Retina (tissue), 1 donor: Measurements from ENCODE around the gene ERVK3-1.
"Not testable (repeated sequence)": the region's sequence is repeated elsewhere in the genome, so short reads cannot be mapped to it uniquely, and the experiment has no call there.

Experiments
- DNase-seq: peaks from one replicate; pipeline ENCODE4 v3.0.0-alpha.2; 2016

ERVK3-1 gene

GRCh38 chr19:58346961-58347929, 42.1 kb downstream of the ERVK3-1 start:
- peak; percentile 87 for DNase-seq

GRCh38 chr19:58348080-58348479, 42.9 kb downstream of the ERVK3-1 start:
- DNase-seq, result not testable (repeated sequence)

DNA sequence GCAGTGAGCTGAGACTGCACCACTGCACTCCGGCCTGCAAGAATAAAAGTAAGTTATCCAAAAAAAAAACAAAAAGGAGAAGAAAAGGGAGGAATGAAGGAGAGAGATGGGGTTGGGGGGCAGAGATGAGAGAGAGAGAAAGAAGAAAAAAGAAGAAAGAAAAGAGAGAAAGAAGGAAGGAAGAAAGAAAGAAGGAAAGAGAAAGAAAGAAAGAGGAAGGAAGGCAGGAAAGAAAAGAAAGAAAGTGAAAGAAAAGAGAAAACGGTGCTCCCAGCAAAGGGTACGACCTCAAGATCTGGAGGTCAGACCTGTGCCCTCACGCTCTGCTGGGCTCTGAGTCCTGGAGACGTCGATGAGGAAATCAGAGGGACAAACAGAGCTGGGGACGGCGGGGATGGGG, 44.4 kb downstream of the ERVK3-1 start:
- DNase-seq, result no peak

- peak; percentile 78 for DNase-seq
Measured at GRCh38 chr19:58350001-58350861, 45.1 kb downstream of the ERVK3-1 start.

DNA sequence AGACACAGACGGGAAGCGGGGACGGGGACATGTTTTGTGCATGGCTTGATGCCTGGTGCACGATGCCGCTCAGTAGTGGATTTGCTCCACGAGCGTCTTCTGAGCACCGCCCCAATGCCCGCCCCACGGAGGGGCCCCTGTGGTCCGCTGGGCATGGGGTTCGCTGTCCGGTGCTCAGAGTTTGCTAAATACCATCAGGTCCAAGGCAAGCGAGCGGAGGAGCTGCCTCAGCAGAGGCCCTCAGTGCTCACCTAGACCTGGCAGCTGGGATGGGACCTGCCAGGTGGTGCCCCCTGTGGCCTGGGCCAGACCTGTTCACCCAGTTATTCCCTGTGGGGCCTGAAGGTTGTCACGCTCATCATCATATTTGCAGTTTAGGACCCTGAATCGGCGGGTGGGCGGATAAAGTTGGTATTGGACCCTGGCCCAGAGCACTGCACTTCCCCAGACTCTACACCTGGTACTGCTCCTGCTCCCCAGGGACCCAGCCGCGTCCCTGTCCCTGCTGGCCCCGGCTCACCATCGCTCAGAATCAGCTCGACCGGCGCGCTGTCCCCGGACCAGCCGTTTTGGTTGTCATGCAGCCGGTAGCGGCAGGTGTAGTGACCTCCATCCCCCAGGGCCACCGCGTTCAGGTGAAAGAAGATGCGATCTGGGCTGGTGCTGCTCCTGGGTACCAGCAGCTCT, 45.8 kb downstream of the ERVK3-1 start:
- no peak for DNase-seq

DNA sequence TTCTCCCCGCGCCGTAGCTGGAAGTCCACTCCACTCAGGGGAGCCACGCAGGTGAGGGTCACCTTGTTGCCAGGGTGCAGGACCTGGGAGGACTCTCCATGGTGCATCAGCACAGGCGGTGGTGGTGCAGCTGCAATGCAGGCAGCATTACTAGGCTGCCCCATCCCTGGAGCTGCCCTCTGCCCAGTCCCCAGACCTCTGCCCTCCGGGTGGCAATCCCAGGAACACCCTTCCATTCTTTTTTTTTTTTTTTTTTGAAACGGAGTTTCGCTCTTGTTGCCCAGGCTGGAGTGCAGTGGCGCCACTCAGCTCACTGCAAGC, 46.3 kb downstream of the ERVK3-1 start:
- no peak for DNase-seq

DNA sequence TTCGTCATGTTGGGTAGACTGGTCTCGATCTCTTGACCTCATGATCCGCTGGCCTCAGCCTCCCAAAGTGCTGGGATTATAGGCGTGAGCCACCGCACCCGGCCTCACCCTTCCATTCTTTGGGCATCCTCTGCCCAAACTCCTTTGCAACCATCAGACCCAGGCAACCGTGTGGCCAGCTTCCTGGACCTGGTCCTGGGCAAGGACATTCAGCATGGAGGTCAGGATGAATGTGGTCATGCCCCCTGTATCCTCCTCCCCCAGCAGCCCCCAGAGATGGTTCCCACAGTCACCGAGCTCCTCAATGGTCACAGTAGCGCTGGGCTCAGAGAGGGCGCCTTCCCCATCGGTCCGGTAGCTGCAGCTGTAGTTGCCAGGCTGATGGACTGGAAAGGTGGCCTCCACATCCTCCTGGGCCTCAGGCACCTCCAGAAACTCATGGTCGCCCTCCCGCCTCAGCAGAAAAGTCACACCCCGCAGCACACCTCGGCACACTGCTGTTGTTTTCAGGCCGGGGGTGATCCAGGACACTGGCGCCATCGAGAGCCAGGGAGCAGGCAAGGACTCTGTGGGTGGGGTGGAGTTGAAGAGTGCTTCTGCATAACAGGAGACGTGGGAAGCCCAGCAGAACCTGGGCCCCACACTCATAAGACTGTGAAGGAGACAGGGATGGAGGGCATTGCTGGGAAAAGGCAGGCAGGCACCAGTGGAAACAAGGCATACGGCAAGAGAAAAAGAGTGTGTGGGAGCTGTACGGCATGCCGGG, 47.0 kb downstream of the ERVK3-1 start:
- no peak for DNase-seq

DNA sequence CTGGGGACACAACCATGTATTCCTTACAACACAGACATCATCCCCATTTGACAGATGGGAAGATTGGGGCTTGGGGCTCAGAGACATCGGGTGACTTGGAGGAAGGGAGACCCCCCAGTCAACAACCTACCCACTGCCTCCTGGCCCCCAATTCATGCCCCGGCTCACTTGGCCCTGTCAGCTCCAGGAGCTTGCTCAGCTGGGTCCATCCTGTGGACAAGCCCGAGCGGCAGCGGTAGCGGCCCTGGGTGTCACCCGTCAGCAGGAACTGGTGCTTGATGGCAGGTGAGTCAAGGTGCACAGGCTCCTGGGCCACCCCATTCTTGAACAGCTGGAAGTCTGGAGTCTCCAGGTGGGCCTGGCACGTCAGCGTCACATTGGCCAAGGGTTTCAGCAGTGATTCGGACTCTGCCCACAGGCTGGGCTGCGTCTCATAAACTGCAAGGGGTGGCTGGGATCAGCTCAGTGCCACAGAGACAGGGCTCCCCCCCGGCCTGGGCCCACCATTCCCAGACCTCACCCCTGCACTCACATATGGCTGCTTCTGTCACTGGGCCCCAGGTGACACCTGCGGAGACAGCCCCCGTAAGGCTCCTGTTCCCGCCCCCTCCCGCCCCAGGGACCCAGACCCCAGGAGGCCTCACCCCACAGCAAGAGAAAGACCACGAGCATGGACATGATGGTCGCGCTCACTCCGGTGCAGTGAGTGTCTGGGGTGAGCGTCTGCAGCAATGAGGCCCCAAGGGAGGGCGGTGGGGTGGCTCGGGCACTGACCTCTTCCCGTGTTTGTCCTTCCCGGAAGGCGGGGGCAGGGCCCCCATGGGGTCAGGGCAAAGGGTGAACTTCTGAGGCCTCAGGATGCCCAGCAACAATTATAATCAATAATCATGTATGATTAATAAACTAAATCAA, 47.8 kb downstream of the ERVK3-1 start, which contains the start of gene A1BG:
Gene A1BG, minus strand, starts transcription at position 733 of the 912 bp plus-strand sequence. Its CDS starts 55 bp downstream, at position 678.
- DNase-seq, result no peak

DNA sequence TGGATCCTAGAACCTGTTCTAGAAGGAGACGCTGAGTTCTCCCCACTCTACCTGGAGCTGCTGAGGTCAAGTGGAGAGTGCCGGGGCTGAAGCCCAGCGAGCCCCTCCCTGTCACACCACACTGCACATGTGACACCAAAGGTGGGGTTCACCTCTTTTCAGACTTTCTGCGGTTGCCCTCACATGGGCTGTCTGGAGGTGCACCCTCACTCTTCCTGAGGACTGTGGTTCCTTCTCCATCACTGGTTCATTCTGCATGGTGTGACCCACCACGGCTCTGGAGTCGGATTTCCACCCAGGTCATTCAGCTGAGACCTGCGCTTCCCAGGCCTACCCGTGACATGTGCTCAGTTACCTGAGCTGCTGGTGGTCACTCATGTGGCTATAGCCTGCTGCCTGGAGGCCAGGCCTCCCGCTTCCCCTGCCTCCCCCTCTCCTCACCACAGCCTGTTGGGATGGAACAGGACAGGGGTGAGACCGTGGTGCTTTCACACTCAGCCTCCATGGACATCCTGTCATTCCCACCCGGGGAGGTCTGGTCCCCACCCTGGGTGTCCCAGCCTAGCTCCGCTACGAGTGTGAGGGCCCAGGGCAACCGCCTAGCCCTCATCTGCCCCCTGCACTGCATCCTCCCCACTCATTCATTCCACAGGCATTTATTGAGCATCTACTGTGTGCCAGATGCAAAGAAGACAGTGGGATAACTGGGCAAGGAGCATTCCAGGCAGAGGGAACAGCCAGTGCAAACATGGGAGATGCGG, 48.7 kb downstream of the ERVK3-1 start:
- DNase-seq, result no peak

GRCh38 chr19:58354478-58355030, 49.4 kb downstream of the ERVK3-1 start:
- DNase-seq, result no peak

GRCh38 chr19:58355215-58355796, 50.1 kb downstream of the ERVK3-1 start:
- DNase-seq, result no peak

GRCh38 chr19:58355908-58356765, 51.0 kb downstream of the ERVK3-1 start:
- DNase-seq, result peak; percentile 62

- DNase-seq, result peak; percentile 52
Measured at GRCh38 chr19:58356766-58357480, 51.7 kb downstream of the ERVK3-1 start.

- DNase-seq, result no peak
Measured at GRCh38 chr19:58357481-58358145, 52.4 kb downstream of the ERVK3-1 start.

DNA sequence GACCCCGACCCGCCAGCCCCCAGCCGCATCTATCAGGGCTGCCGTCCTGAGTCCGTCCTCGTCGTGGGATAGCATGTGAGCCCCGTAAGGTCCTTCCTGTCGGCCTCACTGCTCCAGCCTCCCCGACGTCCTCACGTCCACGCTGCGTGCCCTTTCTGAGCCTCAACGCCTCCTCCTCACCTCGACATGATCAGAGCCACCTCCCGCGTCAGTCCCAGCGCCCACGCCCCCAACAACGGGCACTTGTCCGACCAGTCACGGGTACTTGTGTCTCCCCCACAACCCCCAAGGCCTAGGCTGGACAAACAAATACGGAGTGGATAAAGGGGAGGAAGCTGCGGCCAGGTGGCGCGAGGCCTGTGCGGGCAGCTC, 56.7 kb downstream of the ERVK3-1 start:
- DNase-seq, result no peak

GRCh38 chr19:58362272-58362994, 57.3 kb downstream of the ERVK3-1 start, which contains the start of gene ZNF497:
TSS of gene ZNF497 (minus strand) at chr19:58362751. CDS start at chr19:58357635, 5,116 bp downstream.
- peak; percentile 100 for DNase-seq
